Lung (tissue), 12 donors: ENCODE data around the gene ZNF546. TPM values are rescaled to one million over a fixed set of nuclear protein-coding genes. Genes with fewer than 3 reads are reported as not detected.

Source experiments
- ATAC-seq: fragments of 200-7000 bp; cut with Tn5 transposase; one replicate; pipeline ENCODE4 v1.9.1; 2020; ENCODE audit warnings: moderate number of reproducible peaks; ENCODE audit not compliant: insufficient read depth, low FRiP score
- DNase-seq, 3 donors: peaks; one replicate each; pipeline ENCODE4 v3.0.0-alpha.2; 2013 to 2017
- H3K27ac ChIP-seq, 2 donors: one replicate each; pipeline ENCODE4 v1.5.1; 2013; ENCODE audit warnings: mild to moderate bottlenecking in 2 of 2, moderate library complexity in 2 of 2, control low read depth in 1 of 2, inconsistent platforms in 1 of 2, low read depth in 1 of 2, low read length in 1 of 2
- H3K27me3 ChIP-seq, 3 donors: one replicate each; pipeline ENCODE4 v1.5.1; 2013; ENCODE audit warnings: low read length in 2 of 3; ENCODE audit not compliant: control insufficient read depth in 3 of 3, insufficient read depth in 3 of 3
- H3K36me3 ChIP-seq, 4 donors: one replicate each; pipeline ENCODE4 v1.5.1; 2013; ENCODE audit warnings: low read length in 4 of 4, mild to moderate bottlenecking in 1 of 4, moderate library complexity in 1 of 4; ENCODE audit not compliant: control insufficient read depth in 4 of 4, insufficient read depth in 4 of 4
- H3K4me1 ChIP-seq, 5 donors: one replicate each; pipeline ENCODE4 v1.5.1; 2013; ENCODE audit warnings: low read length in 5 of 5, mild to moderate bottlenecking in 2 of 5, moderate library complexity in 1 of 5; ENCODE audit not compliant: control insufficient read depth in 5 of 5, insufficient read depth in 5 of 5
- H3K4me3 ChIP-seq: one replicate; pipeline ENCODE4 v1.5.1; 2013; ENCODE audit warnings: mild to moderate bottlenecking, control low read depth, moderate library complexity
- H3K9ac ChIP-seq, 2 donors: one replicate each; pipeline ENCODE4 v1.5.1; 2013; ENCODE audit warnings: low read length in 2 of 2, control low read depth in 1 of 2; ENCODE audit not compliant: insufficient read depth in 1 of 2
- H3K9me3 ChIP-seq, 4 donors: one replicate each; pipeline ENCODE4 v1.5.1; 2013; ENCODE audit warnings: low read length in 3 of 4, mild to moderate bottlenecking in 1 of 4, moderate library complexity in 1 of 4; ENCODE audit not compliant: control insufficient read depth in 4 of 4, insufficient read depth in 3 of 4
- WGBS, 2 donors: extraction: QIAGEN DNeasy Blood & Tissue Kit; methylation state at CpG; one replicate each; pipeline ENCODE4 v1.1.7; 2013; 5-methylcytosine and 5-hydroxymethylcytosine counted together
- polyA plus RNA-seq, 2 donors: library from polyadenylated mRNA; stranded (reverse); fragments of 200-250 nt; gene quantifications; one replicate each; pipeline ENCODE4 v1.2.1, GENCODE V29; 2013
- total RNA-seq, 2 donors: library from RNA; depleted of rRNA in 1 of 2; stranded (reverse); fragments of >200 nt in 1 of 2; gene quantifications; one replicate each; pipeline ENCODE4 v1.2.1, GENCODE V29; 2014 to 2021
- TF ChIP-seq, protein P1 (sequence below): IDR thresholded peaks from 2 replicates; pipeline ENCODE4 v1.5.1; 2012; ENCODE audit warnings: mild to moderate bottlenecking; ENCODE audit errors: control extremely low read depth, extremely low read depth
- donor health status: control.
- donor health status: control.
- donor health status: Bipolar disorder and iron deficiency.
- donor health status: healthy.
- donor health status: DM: yes; HTN: yes; CAD: no.

ZNF546 gene
- total and polyA plus RNA-seq, 4 donors = 1.0 to 9.2 (median 2.7) TPM

DNA sequence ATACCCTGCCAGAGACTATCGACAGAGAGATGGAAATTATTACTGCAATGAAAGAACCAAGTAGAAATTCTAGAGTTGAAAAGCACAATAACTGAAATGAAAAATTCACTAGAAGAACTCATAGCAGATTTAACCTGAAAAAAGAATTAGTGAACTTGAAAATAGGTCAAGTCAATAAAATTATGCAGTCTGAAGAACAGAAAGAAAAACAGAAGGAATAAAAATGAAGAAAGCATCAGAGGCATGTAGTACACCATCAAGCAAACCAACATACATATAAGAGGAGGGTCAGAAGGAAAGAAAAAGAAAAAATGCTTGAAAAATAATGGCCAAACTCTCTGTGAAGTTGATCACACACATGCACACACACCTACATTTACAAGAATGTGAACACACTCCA lies 62.8 kb downstream of the ZNF546 start:
- Histone ChIP-seq H3K27me3 (no peaks in the 10 kb centered on the region), H3K9ac (no peak overlapping the region), H3K36me3 (no peaks in the 10 kb centered on the region), H3K4me1 (peaks cover 0 to 8% (median 3%) of the 10 kb centered on the region in 5 donors), H3K9me3 (peaks cover 0 to 15% (median 3%) of the 10 kb centered on the region in 4 donors), H3K4me3 (no peak overlapping the region), H3K27ac (no peak overlapping the region)
- no peak for DNase-seq
- ATAC-seq = no peak
- WGBS, 2 donors = 100% methylated on average over 1 of the region's 1 CpG
- TF ChIP-seq, protein P1, sequence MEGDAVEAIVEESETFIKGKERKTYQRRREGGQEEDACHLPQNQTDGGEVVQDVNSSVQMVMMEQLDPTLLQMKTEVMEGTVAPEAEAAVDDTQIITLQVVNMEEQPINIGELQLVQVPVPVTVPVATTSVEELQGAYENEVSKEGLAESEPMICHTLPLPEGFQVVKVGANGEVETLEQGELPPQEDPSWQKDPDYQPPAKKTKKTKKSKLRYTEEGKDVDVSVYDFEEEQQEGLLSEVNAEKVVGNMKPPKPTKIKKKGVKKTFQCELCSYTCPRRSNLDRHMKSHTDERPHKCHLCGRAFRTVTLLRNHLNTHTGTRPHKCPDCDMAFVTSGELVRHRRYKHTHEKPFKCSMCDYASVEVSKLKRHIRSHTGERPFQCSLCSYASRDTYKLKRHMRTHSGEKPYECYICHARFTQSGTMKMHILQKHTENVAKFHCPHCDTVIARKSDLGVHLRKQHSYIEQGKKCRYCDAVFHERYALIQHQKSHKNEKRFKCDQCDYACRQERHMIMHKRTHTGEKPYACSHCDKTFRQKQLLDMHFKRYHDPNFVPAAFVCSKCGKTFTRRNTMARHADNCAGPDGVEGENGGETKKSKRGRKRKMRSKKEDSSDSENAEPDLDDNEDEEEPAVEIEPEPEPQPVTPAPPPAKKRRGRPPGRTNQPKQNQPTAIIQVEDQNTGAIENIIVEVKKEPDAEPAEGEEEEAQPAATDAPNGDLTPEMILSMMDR = no peak

DNA sequence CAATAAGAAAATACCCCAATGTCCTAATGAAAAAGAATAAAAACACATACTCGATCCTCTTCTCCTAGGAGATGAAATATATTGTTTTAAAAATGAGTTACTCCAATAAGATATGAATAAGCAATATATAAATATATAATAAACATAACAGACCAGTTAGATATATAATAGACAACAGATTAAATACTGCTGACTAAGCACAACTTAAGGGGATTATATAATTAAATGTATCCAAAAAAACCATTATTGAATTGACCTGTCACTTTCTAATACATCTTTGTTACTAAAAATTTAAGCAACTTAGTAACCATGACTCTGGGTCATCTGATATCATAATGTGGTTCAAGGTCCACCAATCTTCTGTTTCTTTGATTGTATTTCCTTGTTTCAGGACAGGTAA lies 73.2 kb downstream of the ZNF546 start:
- WGBS, 2 donors = 96 to 100% methylated on average over 1 of the region's 1 CpG
- H3K4me1 ChIP-seq = no peaks in the 10 kb centered on the region
- ATAC-seq = no peak
- no peak overlapping the region for H3K9ac ChIP-seq
- TF ChIP-seq, protein P1 = no peak
- H3K4me3 ChIP-seq = no peak overlapping the region
- H3K27ac ChIP-seq = no peak overlapping the region
- peaks cover 6 to 17% (median 12%) of the 10 kb centered on the region in 4 donors for H3K9me3 ChIP-seq
- DNase-seq = no peak
- peaks cover 3 to 18% (median 16%) of the 10 kb centered on the region in 4 donors for H3K36me3 ChIP-seq
- no peaks in the 10 kb centered on the region for H3K27me3 ChIP-seq

Other genes with a start within 250 kb of the ZNF546 start
- gene LEUTX, start 218.2 kb upstream of the ZNF546 start, total RNA-seq = not detected
- gene LEUTX, start 218.2 kb upstream of the ZNF546 start, polyA plus RNA-seq = not detected
- gene DYRK1B, start 162.9 kb upstream of the ZNF546 start, total RNA-seq = 10 to 100 TPM; 25.5 to 25.6 TPM
- 10 to 100 TPM in 1 of 2 donors, 1 to 10 TPM in 1; 7.9 to 16.1 TPM for gene DYRK1B, start 162.9 kb upstream of the ZNF546 start, polyA plus RNA-seq
- gene FBL, start 150.7 kb upstream of the ZNF546 start, total RNA-seq = 100 to 1,000 TPM; 152 to 154 TPM
- 100 to 1,000 TPM; 249 to 253 TPM for gene FBL, start 150.7 kb upstream of the ZNF546 start, polyA plus RNA-seq
- 10 to 100 TPM; 49.5 to 65.8 TPM for gene FCGBP, start 62.4 kb upstream of the ZNF546 start, total RNA-seq
- gene FCGBP, start 62.4 kb upstream of the ZNF546 start, polyA plus RNA-seq = 1 to 10 TPM; 1.3 to 3.4 TPM
- gene PSMC4, start 25.9 kb upstream of the ZNF546 start, total RNA-seq = 10 to 100 TPM; 45.2 to 90.5 TPM
- gene PSMC4, start 25.9 kb upstream of the ZNF546 start, polyA plus RNA-seq = 10 to 100 TPM; 83.9 to 95.4 TPM
- gene ZNF780B, start 59.2 kb downstream of the ZNF546 start, total RNA-seq = 10 to 100 TPM; 17.9 to 39.8 TPM
- gene ZNF780B, start 59.2 kb downstream of the ZNF546 start, polyA plus RNA-seq = 10 to 100 TPM in 1 of 2 donors, 1 to 10 TPM in 1; 4.7 to 14.7 TPM
- gene ZNF780A, start 93.9 kb downstream of the ZNF546 start, total RNA-seq = 10 to 100 TPM; 17.6 to 22.5 TPM
- 10 to 100 TPM; 10.4 to 32.9 TPM for gene ZNF780A, start 93.9 kb downstream of the ZNF546 start, polyA plus RNA-seq
- 10 to 100 TPM in 1 of 2 donors, 1 to 10 TPM in 1; 4.4 to 18.0 TPM for gene MAP3K10, start 194.4 kb downstream of the ZNF546 start, total RNA-seq
- 10 to 100 TPM in 1 of 2 donors, 1 to 10 TPM in 1; 6.9 to 15.7 TPM for gene MAP3K10, start 194.4 kb downstream of the ZNF546 start, polyA plus RNA-seq
- gene TTC9B, start 221.3 kb downstream of the ZNF546 start, total RNA-seq = not detected
- not detected for gene TTC9B, start 221.3 kb downstream of the ZNF546 start, polyA plus RNA-seq
- gene CCNP, start 229.6 kb downstream of the ZNF546 start, total RNA-seq = under 1 TPM; 0.52 to 0.68 TPM
- under 1 TPM; 0.07 to 0.28 TPM for gene CCNP, start 229.6 kb downstream of the ZNF546 start, polyA plus RNA-seq